Measurements from ENCODE around the gene GSAP. TPM values are rescaled to one million over a fixed set of nuclear protein-coding genes. Genes with fewer than 3 reads are reported as not detected.
A peak's percentile ranks its signal among the peaks of the same experiment; 100 is the strongest.

The GSAP gene
- polyA plus RNA-seq, 3 donors: 19.1 to 105 (median 35.6) TPM

- H3K4me3 Mint-ChIP-seq: peak overlapping the region in 1 of 2 donors; percentile 42
- H3K36me3 ChIP-seq (replicated peaks in 1 of 2; ENCODE audit: control insufficient read depth in 1 of 2, insufficient read depth in 2 of 2, low read length in 2 of 2): peaks cover 3 to 15% of the 10 kb centered on the region in 2 donors
- H3K79me2 ChIP-seq (ENCODE audit: insufficient read depth, low read length): peaks cover 63% of the 10 kb centered on the region
- no peaks in the 10 kb centered on the region for H3K9me3 ChIP-seq (replicated peaks in 1 of 2; ENCODE audit: control insufficient read depth in 1 of 2, insufficient read depth in 1 of 2, low read length in 2 of 2)
- no peak overlapping the region for H2AFZ ChIP-seq (ENCODE audit: insufficient read depth, low read depth, low read length, poor library complexity, severe bottlenecking)
- H3K4me1 ChIP-seq (ENCODE audit: control insufficient read depth in 1 of 2, insufficient read depth in 2 of 2, low read length in 2 of 2): peaks cover 52 to 71% of the 10 kb centered on the region in 2 donors
- peaks cover 62% of the 10 kb centered on the region for H3K4me1 Mint-ChIP-seq
- H3K27me3 ChIP-seq (ENCODE audit: control insufficient read depth in 2 of 2, insufficient read depth in 2 of 2, low read length in 2 of 2): no peaks in the 10 kb centered on the region
- H3K9ac ChIP-seq (ENCODE audit: insufficient read depth, low read length, poor library complexity, severe bottlenecking): no peak overlapping the region
- intact Hi-C loops (cut with micrococcal nuclease): loop anchor here in 1 of 2 donors (10.0 kb wide), 1 partner anchor 57 kb away; no protein-coding TSS in a partner anchor
- H3K4me2 ChIP-seq (replicated peaks; ENCODE audit: extremely low read depth, low read length, poor library complexity, severe bottlenecking): peak overlapping the region; percentile 38
- peaks cover 0 to under 1% (median 0%) of the 10 kb centered on the region in 7 donors for H3K9me3 Mint-ChIP-seq
- peaks cover 14 to 24% of the 10 kb centered on the region in 2 donors for H3K36me3 Mint-ChIP-seq
- TF ChIP-seq CTCF (IDR thresholded peaks at IDR 0.05): no peak
- no peaks in the 10 kb centered on the region for H3K27me3 Mint-ChIP-seq (ENCODE audit: low read depth in 3 of 3)
- H3K27ac ChIP-seq (ENCODE audit: low read depth in 1 of 2, low read length in 2 of 2): peak overlapping the region; percentile 50 to 99
- peak in 2 of 3 donors; percentile 51 to 61 for DNase-seq
- peak overlapping the region in 1 of 3 experiments; percentile 33 for H3K4me3 ChIP-seq (replicated peaks in 1 of 3; ENCODE audit: low read depth in 2 of 3, low read length in 3 of 3)
- peak overlapping the region; percentile 79 to 99 (median 95) for H3K27ac Mint-ChIP-seq
- H4K20me1 ChIP-seq (ENCODE audit: insufficient read depth, low read length): no peaks in the 10 kb centered on the region
Measured at GRCh38 chr7:77407906-77408305, 8.2 kb downstream of the GSAP start.

GRCh38 chr7:77406421-77406820 lies 9.7 kb downstream of the GSAP start:
- no peaks in the 10 kb centered on the region for H4K20me1 ChIP-seq (ENCODE audit: insufficient read depth, low read length)
- H3K27me3 Mint-ChIP-seq (ENCODE audit: low read depth in 3 of 3): no peaks in the 10 kb centered on the region
- no peak overlapping the region for H3K9ac ChIP-seq (ENCODE audit: insufficient read depth, low read length, poor library complexity, severe bottlenecking)
- peaks cover 16 to 25% of the 10 kb centered on the region in 2 donors for H3K36me3 Mint-ChIP-seq
- no peak overlapping the region for H3K4me2 ChIP-seq (replicated peaks; ENCODE audit: extremely low read depth, low read length, poor library complexity, severe bottlenecking)
- peaks cover 3 to 20% of the 10 kb centered on the region in 2 donors for H3K36me3 ChIP-seq (replicated peaks in 1 of 2; ENCODE audit: control insufficient read depth in 1 of 2, insufficient read depth in 2 of 2, low read length in 2 of 2)
- no peak overlapping the region for H2AFZ ChIP-seq (ENCODE audit: insufficient read depth, low read depth, low read length, poor library complexity, severe bottlenecking)
- intact Hi-C loops (cut with micrococcal nuclease): loop anchor here in 1 of 2 donors (10.0 kb wide), 1 partner anchor 58 kb away; no protein-coding TSS in a partner anchor
- H3K4me3 ChIP-seq (replicated peaks in 1 of 3; ENCODE audit: low read depth in 2 of 3, low read length in 3 of 3): no peak overlapping the region
- no CpG with 5 or more reads among the region's 4 CpGs for WGBS (ENCODE audit: insufficient coverage)
- peak overlapping the region in 1 of 7 donors; percentile 30 for H3K27ac Mint-ChIP-seq
- H3K27ac ChIP-seq (ENCODE audit: low read depth in 1 of 2, low read length in 2 of 2): no peak overlapping the region
- H3K4me1 Mint-ChIP-seq: peaks cover 50% of the 10 kb centered on the region
- no peak for TF ChIP-seq CTCF (IDR thresholded peaks at IDR 0.05)
- H3K9me3 Mint-ChIP-seq: no peaks in the 10 kb centered on the region
- H3K4me3 Mint-ChIP-seq: no peak overlapping the region
- peaks cover 39 to 62% of the 10 kb centered on the region in 2 donors for H3K4me1 ChIP-seq (ENCODE audit: control insufficient read depth in 1 of 2, insufficient read depth in 2 of 2, low read length in 2 of 2)
- H3K27me3 ChIP-seq (ENCODE audit: control insufficient read depth in 2 of 2, insufficient read depth in 2 of 2, low read length in 2 of 2): no peaks in the 10 kb centered on the region
- H3K79me2 ChIP-seq (ENCODE audit: insufficient read depth, low read length): peaks cover 53% of the 10 kb centered on the region
- no peak for DNase-seq
- no peaks in the 10 kb centered on the region for H3K9me3 ChIP-seq (replicated peaks in 1 of 2; ENCODE audit: control insufficient read depth in 1 of 2, insufficient read depth in 1 of 2, low read length in 2 of 2)

All from CD14-positive monocyte (primary cell).